ENCODE measurements around the gene TMEM38B. TPM values are rescaled to one million over a fixed set of nuclear protein-coding genes. Genes with fewer than 3 reads are reported as not detected.
"Not testable (repeated sequence)": the region's sequence is repeated elsewhere in the genome, so short reads cannot be mapped to it uniquely, and the experiment has no call there.

Gene TMEM38B
- total RNA-seq, 1 donor from 2014 or later, result 12.9 TPM

- DNase-seq (ENCODE audit: low spot score) (no peak), ATAC-seq (no peak)
Measured at GRCh38 chr9:105681313-105681712, 13.0 kb upstream of the TMEM38B start.

GRCh38 chr9:105681724-105682123, 12.6 kb upstream of the TMEM38B start:
- DNase-seq (ENCODE audit: low spot score) (no peak), ATAC-seq (no peak)

GRCh38 chr9:105683688-105684275, 10.6 kb upstream of the TMEM38B start:
- no peak for ATAC-seq
- no peak for DNase-seq (ENCODE audit: low spot score)

GRCh38 chr9:105686936-105687335, 7.4 kb upstream of the TMEM38B start:
- DNase-seq (ENCODE audit: low spot score) (no peak), ATAC-seq (no peak)

GRCh38 chr9:105690742-105691141, 3.6 kb upstream of the TMEM38B start:
- ATAC-seq (no peak), DNase-seq (ENCODE audit: low spot score) (no peak)

- DNase-seq (ENCODE audit: low spot score) (no peak), ATAC-seq (peak; percentile 38)
Measured at GRCh38 chr9:105693435-105694189, 729 bp upstream of the TMEM38B start.

- DNase-seq (ENCODE audit: low spot score) (peak; percentile 74), ATAC-seq (peak; percentile 79)
Measured at GRCh38 chr9:105694848-105695581, 674 bp downstream of the TMEM38B start.

- no peak for ATAC-seq
- DNase-seq (ENCODE audit: low spot score), result no peak
Measured at GRCh38 chr9:105696219-105696793, 2.0 kb downstream of the TMEM38B start.

- DNase-seq (ENCODE audit: low spot score), result no peak
- no peak for ATAC-seq
Measured at GRCh38 chr9:105697871-105698270, 3.5 kb downstream of the TMEM38B start.

- ATAC-seq, result no peak
Measured at GRCh38 chr9:105698348-105698870, 4.1 kb downstream of the TMEM38B start.

GRCh38 chr9:105700668-105701067, 6.3 kb downstream of the TMEM38B start:
- ATAC-seq (no peak), DNase-seq (ENCODE audit: low spot score) (no peak)

More at GRCh38 chr9:105698348-105698870, 4.1 kb downstream of the TMEM38B start:
- DNase-seq (ENCODE audit: low spot score), result no peak

- ATAC-seq (peak; percentile 44), DNase-seq (ENCODE audit: low spot score) (no peak)
Measured at GRCh38 chr9:105701145-105701544, 6.8 kb downstream of the TMEM38B start.

GRCh38 chr9:105702207-105702606, 7.9 kb downstream of the TMEM38B start:
- ATAC-seq, result no peak
- DNase-seq (ENCODE audit: low spot score), result no peak

- not testable (repeated sequence) for DNase-seq (ENCODE audit: low spot score); ATAC-seq
Measured at GRCh38 chr9:105703638-105704037, 9.3 kb downstream of the TMEM38B start.

- DNase-seq (ENCODE audit: low spot score) (no peak), ATAC-seq (no peak)
Measured at GRCh38 chr9:105706156-105706555, 11.8 kb downstream of the TMEM38B start.

GRCh38 chr9:105708405-105708804, 14.1 kb downstream of the TMEM38B start:
- ATAC-seq (no peak), DNase-seq (ENCODE audit: low spot score) (no peak)

GRCh38 chr9:105710638-105711037, 16.3 kb downstream of the TMEM38B start:
- no peak for DNase-seq (ENCODE audit: low spot score)
- no peak for ATAC-seq

- no peak for ATAC-seq
- no peak for DNase-seq (ENCODE audit: low spot score)
Measured at GRCh38 chr9:105711867-105712266, 17.5 kb downstream of the TMEM38B start.

- DNase-seq (ENCODE audit: low spot score) (no peak), ATAC-seq (no peak)
Measured at GRCh38 chr9:105712297-105712696, 18.0 kb downstream of the TMEM38B start.

- DNase-seq (ENCODE audit: low spot score), result no peak
- ATAC-seq, result no peak
Measured at GRCh38 chr9:105712773-105713172, 18.4 kb downstream of the TMEM38B start.

Data from left lobe of liver (tissue), 2 donors.